ENCODE measurements around the gene TMEM175. TPM values are rescaled to one million over a fixed set of nuclear protein-coding genes. Genes with fewer than 3 reads are reported as not detected.
"Not testable (repeated sequence)": the region's sequence is repeated elsewhere in the genome, so short reads cannot be mapped to it uniquely, and the experiment has no call there.

The TMEM175 gene
- total RNA-seq, 2 donors from 2014 or later: 36.9 to 43.6 TPM

DNA sequence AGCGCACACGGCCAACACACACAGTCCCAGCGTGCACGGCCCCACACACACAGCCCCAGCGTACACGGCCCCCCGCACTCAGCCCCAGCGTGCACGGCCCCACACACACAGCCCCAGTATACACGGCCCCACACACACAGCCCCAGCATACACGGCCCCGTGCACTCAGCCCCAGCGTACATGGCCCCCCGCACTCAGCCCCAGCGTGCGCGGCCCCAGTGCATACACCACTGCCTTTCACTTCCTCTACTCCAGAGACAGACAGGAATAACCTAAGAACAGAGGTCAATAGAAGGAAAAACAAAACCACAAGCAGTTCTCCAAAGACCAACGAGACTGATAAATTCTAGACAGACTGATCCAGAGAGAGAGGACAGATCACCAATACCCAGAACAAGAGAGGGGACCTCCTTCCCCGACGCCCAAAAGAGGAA is 17.2 kb upstream of the TMEM175 start:
- peak; percentile 39 for ATAC-seq
- DNase-seq: no peak
- H3K9me3 ChIP-seq (ENCODE audit: control insufficient read depth, low read length, poor library complexity, severe bottlenecking): no peaks in the 10 kb centered on the region
- peaks cover 2% of the 10 kb centered on the region for H3K36me3 Mint-ChIP-seq (ENCODE audit: low read depth)
- H3K27me3 Mint-ChIP-seq: no peaks in the 10 kb centered on the region
- H3K27ac Mint-ChIP-seq: peak overlapping the region; percentile 82
- peak overlapping the region; percentile 83 for H3K4me3 Mint-ChIP-seq
- peaks cover 40% of the 10 kb centered on the region for H3K4me1 Mint-ChIP-seq

DNA sequence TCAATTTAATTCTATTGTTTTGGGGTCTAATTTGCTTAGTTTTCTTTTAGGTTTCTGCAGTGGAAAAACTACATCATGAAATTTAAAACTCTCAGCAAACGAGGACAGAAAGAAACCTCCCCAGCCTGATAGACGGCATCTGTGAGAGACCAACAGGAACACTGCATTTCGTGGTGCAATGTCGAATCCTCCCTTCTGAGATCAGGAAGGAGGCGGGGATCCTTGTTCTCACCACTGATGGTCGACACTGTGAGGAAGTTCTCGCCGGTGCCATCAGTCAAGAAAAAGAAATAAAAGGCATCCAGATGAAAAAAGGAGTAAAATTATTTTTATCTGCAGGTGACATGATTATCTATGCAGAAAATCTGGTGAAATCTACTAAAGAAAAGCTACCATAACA is 16.7 kb upstream of the TMEM175 start:
- Mint-ChIP-seq H3K36me3 (ENCODE audit: low read depth) (peaks cover 2% of the 10 kb centered on the region), H3K4me1 (peaks cover 43% of the 10 kb centered on the region), H3K4me3 (peak overlapping the region; percentile 83), H3K27ac (peak overlapping the region; percentile 82), H3K27me3 (no peaks in the 10 kb centered on the region)
- ATAC-seq (peak; percentile 58), DNase-seq (no peak)
- no peaks in the 10 kb centered on the region for H3K9me3 ChIP-seq (ENCODE audit: control insufficient read depth, low read length, poor library complexity, severe bottlenecking)

DNA sequence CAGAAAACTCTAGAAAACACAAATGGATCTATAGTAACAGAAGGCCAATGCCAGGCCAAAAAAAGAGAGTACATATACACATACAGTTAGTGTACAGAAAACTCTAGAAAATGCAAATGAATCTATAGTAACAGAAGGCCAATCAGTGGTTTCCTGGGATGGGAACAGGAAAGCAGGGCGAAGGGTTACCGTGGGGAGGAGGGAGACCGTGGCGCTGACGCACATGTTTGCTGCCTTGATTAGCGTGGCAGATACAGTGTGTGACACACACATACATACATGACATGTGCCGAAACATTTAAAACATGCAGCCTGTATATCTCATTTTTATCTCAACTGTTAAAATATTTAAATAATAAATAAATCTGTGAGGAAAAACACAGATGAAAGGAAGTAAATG is 14.8 kb upstream of the TMEM175 start:
- H3K4me3 Mint-ChIP-seq: no peak overlapping the region
- no peaks in the 10 kb centered on the region for H3K9me3 ChIP-seq (ENCODE audit: control insufficient read depth, low read length, poor library complexity, severe bottlenecking)
- H3K27ac Mint-ChIP-seq: no peak overlapping the region
- DNase-seq: no peak
- no peaks in the 10 kb centered on the region for H3K27me3 Mint-ChIP-seq
- peaks cover 50% of the 10 kb centered on the region for H3K4me1 Mint-ChIP-seq
- peaks cover 2% of the 10 kb centered on the region for H3K36me3 Mint-ChIP-seq (ENCODE audit: low read depth)
- ATAC-seq: no peak

DNA sequence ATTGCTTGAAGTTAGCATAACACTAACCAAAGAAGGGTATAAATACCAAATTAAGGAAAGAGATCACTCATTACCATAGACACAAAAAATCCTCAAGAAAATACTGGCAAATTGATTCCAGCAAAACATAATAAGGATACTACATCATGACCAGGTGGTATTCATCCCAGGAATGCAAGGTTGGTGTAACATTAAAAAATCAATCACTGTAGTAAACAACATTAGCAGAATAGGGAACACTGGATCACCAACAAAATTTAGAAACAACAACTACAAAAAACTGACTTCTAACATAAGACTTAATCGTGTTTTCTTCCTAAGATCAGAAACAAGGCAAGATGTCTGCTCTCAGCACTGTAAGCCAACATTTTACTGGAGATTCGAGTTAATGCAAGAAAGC is 14.3 kb upstream of the TMEM175 start:
- peaks cover 55% of the 10 kb centered on the region for H3K4me1 Mint-ChIP-seq
- H3K36me3 Mint-ChIP-seq (ENCODE audit: low read depth): peaks cover 2% of the 10 kb centered on the region
- no peaks in the 10 kb centered on the region for H3K9me3 ChIP-seq (ENCODE audit: control insufficient read depth, low read length, poor library complexity, severe bottlenecking)
- H3K27me3 Mint-ChIP-seq: no peaks in the 10 kb centered on the region
- H3K4me3 Mint-ChIP-seq: no peak overlapping the region
- DNase-seq: no peak
- no peak for ATAC-seq
- H3K27ac Mint-ChIP-seq: no peak overlapping the region

DNA sequence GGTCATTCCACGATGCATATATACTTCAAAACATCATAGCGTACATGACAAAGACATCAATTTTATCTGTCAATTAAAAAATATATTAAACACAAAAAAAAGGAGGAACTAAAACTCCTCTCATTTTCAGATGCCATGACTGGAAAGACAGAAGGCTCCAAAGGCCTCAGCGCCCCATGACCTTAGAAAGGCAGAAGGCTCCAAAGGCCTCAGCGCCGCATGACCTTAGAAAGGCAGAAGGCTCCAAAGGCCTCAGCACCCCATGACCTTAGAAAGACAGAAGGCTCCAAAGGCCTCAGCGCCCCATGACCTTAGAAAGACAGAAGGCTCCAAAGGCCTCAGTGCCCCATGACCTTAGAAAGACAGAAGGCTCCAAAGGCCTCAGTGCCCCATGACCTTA is 13.7 kb upstream of the TMEM175 start:
- H3K4me3 Mint-ChIP-seq; ATAC-seq; H3K36me3 Mint-ChIP-seq (ENCODE audit: low read depth); H3K27me3 Mint-ChIP-seq; H3K27ac Mint-ChIP-seq; H3K9me3 ChIP-seq (ENCODE audit: control insufficient read depth, low read length, poor library complexity, severe bottlenecking); DNase-seq: not testable (repeated sequence)
- H3K4me1 Mint-ChIP-seq: peaks cover 56% of the 10 kb centered on the region

DNA sequence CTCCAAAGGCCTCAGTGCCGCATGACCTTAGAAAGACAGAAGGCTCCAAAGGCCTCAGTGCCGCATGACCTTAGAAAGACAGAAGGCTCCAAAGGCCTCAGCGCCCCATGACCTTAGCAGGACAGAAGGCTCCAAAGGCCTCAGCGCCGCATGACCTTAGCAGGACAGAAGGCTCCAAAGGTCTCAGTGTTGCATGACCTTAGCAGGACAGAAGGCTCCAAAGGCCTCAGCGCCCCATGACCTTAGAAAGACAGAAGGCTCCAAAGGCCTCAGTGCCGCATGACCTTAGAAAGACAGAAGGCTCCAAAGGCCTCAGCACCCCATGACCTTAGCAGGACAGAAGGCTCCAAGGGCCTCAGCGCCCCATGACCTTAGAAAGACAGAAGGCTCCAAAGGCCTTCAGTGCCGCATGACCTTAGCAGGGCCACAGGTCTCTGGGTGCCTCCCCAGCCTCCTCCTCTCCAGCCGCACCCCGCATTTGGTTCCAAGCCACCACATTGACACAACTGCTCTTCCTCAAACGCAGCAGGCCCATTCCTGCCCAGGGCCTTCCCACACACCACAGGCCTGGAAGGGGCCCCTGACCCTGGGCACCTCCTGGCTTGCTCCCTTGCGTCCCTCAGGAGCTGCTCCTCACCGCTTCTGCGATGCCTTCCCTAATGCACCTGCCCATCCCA is 13.1 kb upstream of the TMEM175 start:
- not testable (repeated sequence) for H3K27ac Mint-ChIP-seq
- H3K4me1 Mint-ChIP-seq: peaks cover 58% of the 10 kb centered on the region

DNA sequence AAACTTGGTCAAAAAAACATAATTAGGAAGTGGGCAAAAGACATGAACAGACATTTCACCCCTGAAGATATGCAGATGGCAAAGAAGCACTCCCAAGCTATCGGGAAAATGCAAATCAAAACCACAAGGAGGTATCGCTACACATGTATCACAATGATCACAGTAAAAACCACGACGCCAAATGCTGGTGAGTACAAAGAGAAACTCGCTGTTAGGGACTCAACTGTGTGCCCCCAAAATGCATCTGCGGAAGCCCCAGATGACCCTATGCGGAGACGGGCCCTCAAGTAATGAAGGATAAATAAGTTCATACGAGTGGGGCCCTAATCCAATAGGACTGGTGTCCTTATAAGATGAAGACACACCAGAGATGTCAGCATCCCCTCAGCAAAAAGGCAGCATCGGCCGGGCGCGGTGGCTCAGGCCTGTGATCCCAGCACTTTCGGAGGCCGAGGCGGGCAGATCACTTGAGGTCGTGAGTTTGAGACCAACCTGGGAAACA is 10.4 kb upstream of the TMEM175 start:
- Mint-ChIP-seq H3K4me3 (peak overlapping the region; percentile 82), H3K4me1 (peaks cover 52% of the 10 kb centered on the region)
- no peak for DNase-seq

More for the DNA sequence above, 13.1 kb upstream of the TMEM175 start:
- ATAC-seq; H3K36me3 Mint-ChIP-seq (ENCODE audit: low read depth); H3K27me3 Mint-ChIP-seq; DNase-seq; H3K9me3 ChIP-seq (ENCODE audit: control insufficient read depth, low read length, poor library complexity, severe bottlenecking); H3K4me3 Mint-ChIP-seq: not testable (repeated sequence)

DNA sequence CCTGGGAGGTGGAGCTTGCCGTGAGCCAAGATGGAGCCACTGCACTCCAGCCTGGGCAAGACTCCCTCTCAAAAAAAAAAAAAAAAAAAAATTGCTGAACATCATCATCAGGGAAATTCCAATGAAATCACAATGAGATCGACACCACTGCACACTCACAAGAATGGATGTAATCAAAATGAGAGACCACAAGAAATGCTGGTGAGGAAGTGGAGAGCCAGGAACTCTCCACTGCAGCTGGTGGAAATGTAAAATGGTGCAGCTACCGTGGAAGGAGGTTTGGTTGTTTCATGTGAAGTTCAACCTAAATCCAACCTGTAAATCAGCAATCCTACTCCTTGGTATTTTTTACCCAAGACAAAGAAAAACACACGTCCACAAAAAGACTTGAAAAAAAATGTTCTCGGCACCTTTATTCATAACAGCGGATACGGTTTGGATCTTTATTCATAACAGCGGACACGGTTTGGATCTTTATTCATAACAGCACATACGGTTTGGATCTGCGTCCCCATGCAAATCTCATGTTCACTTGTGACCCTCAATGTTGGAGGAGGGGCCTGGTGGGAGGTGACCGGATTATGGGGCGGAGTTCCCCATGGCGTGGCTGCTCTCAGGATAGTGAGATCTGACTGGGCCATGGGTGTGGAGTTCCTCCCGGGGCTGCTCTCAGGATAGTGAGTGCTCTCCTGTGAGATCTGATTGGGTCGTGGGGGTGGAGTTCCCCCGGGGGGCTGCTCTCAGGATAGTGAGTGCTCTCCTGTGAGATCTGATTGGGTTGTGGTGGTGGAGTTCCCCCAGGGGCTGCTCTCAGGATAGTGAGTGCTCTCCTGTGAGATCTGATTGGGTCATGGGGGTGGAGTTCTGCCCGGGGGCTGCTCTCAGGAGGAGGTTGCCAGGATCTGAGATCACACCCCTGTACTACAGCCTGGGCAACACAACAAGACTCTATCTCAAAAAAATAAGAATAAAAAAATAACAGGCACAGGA is 7.9 kb upstream of the TMEM175 start:
- Mint-ChIP-seq H3K4me3 (peak overlapping the region; percentile 70), H3K27ac (peak overlapping the region; percentile 92), H3K4me1 (peaks cover 46% of the 10 kb centered on the region), H3K36me3 (ENCODE audit: low read depth) (no peaks in the 10 kb centered on the region), H3K27me3 (no peaks in the 10 kb centered on the region)
- DNase-seq (peak in 2 of 3 donors; percentile 22 to 27), ATAC-seq (peak; percentile 85)
- H3K9me3 ChIP-seq (ENCODE audit: control insufficient read depth, low read length, poor library complexity, severe bottlenecking): no peaks in the 10 kb centered on the region

More for the DNA sequence above, 10.4 kb upstream of the TMEM175 start:
- H3K9me3 ChIP-seq (ENCODE audit: control insufficient read depth, low read length, poor library complexity, severe bottlenecking): no peaks in the 10 kb centered on the region
- ATAC-seq: no peak
- peaks cover 2% of the 10 kb centered on the region for H3K36me3 Mint-ChIP-seq (ENCODE audit: low read depth)
- no peaks in the 10 kb centered on the region for H3K27me3 Mint-ChIP-seq
- peak overlapping the region; percentile 92 for H3K27ac Mint-ChIP-seq

DNA sequence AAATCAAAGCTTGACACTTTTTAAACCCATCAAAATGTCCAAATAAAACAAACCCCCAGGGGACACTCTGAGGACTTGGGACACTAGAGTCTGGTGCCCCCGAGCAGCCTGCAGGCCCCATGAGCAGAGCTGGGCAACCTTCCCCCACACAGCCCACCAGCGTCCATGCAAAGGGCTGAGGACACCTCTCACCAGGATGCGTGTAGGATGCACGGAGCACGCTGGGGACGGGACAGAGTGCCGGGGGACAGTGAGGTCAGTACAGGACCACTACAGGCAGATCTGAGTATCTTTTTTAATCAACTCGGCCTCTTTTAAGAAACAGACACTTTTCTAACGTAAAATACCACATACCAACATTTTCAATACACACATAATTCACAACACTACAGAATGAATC is 7.1 kb upstream of the TMEM175 start:
- Mint-ChIP-seq H3K27me3 (no peaks in the 10 kb centered on the region), H3K27ac (peak overlapping the region; percentile 92), H3K36me3 (ENCODE audit: low read depth) (no peaks in the 10 kb centered on the region), H3K4me3 (peak overlapping the region; percentile 70), H3K4me1 (peaks cover 41% of the 10 kb centered on the region)
- ATAC-seq (no peak), DNase-seq (no peak)
- H3K9me3 ChIP-seq (ENCODE audit: control insufficient read depth, low read length, poor library complexity, severe bottlenecking): no peaks in the 10 kb centered on the region

DNA sequence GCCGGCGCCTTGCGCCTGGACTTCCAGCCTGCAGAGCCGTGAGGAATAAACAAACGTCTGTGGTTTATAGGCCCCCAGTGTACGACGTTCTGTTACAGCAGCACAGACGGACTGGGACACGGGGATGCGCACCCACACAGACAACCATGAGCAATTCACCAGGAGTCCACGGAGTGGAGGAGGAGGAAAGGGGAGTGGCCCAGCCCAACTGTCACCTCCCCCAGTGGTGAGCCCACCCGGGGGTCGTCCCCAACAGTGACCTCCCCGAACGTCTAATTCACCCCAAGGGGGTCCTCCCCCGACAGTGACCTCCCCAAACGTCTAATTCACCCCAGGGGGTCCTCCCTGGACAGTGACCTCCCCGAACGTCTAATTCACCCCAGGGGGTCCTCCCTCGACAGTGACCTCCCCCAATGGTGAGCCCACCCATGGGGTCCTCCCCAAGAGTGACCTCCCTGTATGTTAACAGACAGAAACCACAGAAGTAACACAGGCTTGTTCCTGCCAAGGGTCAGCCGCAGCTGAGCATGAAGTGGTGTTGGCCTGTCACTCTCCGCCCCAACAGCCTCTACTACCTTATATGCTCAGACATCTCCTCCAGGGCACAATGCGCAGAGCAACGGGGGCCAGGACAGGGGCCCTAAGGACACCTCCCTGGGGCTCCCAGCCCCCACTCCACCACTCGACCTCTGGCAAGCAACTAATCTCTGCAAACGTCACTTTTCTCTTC is 6.3 kb upstream of the TMEM175 start:
- no peaks in the 10 kb centered on the region for H3K9me3 ChIP-seq (ENCODE audit: control insufficient read depth, low read length, poor library complexity, severe bottlenecking)
- DNase-seq: no peak
- Mint-ChIP-seq H3K27ac (peak overlapping the region; percentile 92), H3K27me3 (no peaks in the 10 kb centered on the region), H3K4me3 (peak overlapping the region; percentile 70), H3K36me3 (ENCODE audit: low read depth) (no peaks in the 10 kb centered on the region), H3K4me1 (peaks cover 47% of the 10 kb centered on the region)
- no peak for ATAC-seq

DNA sequence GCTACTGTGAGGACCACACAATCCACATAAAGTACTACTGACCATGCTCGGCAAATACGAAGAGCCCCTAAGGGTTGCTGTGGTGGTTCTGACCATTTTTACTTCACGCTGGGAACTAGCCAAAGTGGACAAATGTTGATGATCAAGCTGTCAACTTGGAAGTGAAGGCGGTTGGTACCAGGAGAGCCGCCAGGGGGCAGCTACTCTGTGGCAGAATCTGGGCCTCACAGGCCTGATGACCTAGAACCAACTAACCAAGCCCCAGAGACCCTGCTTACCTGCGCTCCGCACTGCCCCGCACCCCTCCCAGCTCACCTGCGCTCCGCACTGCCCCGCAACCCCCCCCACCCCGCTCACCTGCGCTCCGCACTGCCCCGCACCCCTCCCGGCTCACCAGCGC is 5.7 kb upstream of the TMEM175 start:
- DNase-seq (no peak), ATAC-seq (no peak)
- no peaks in the 10 kb centered on the region for H3K9me3 ChIP-seq (ENCODE audit: control insufficient read depth, low read length, poor library complexity, severe bottlenecking)
- Mint-ChIP-seq H3K27me3 (no peaks in the 10 kb centered on the region), H3K4me1 (peaks cover 47% of the 10 kb centered on the region), H3K36me3 (ENCODE audit: low read depth) (no peaks in the 10 kb centered on the region), H3K4me3 (peak overlapping the region; percentile 70), H3K27ac (peak overlapping the region; percentile 92)

DNA sequence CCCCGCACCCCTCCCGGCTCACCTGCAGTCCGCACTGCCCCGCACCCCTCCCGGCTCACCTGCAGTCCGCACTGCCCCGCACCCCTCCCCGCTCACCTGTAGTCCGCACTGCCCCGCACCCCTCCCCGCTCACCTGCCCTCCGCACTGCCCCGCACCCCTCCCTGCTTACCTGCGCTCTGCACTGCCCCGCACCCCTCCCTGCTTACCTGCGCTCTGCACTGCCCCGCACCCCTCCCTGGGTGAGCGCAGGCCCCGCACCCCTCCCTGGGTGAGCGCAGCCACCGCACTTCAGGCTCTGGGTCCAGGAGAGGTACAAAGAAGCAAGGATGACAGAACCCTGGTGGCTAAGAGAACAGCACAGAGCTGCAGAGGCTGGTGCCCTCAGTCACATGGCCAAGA is 4.7 kb upstream of the TMEM175 start:
- not testable (repeated sequence) for H3K27ac Mint-ChIP-seq; DNase-seq; H3K27me3 Mint-ChIP-seq; H3K36me3 Mint-ChIP-seq (ENCODE audit: low read depth); H3K9me3 ChIP-seq (ENCODE audit: control insufficient read depth, low read length, poor library complexity, severe bottlenecking); H3K4me3 Mint-ChIP-seq; ATAC-seq
- peaks cover 43% of the 10 kb centered on the region for H3K4me1 Mint-ChIP-seq
